HG03159 (cell line): ENCODE data around the gene CDX1.
A peak's percentile ranks its signal among the peaks of the same experiment; 100 is the strongest.

Experiments used
- ATAC-seq: cut with Tn5 transposase; IDR thresholded peaks from one replicate; pipeline ENCODE4 v1.9.1; 2021; ENCODE audit warnings: mild to moderate bottlenecking, moderate library complexity; ENCODE audit not compliant: unreplicated experiment

The CDX1 gene

GRCh38 chr5:150203832-150204589 lies 37.4 kb downstream of the CDX1 start:
- ATAC-seq = no peak

- ATAC-seq = no peak
Measured at GRCh38 chr5:150204590-150204960, 38.0 kb downstream of the CDX1 start.

- ATAC-seq = no peak
Measured at GRCh38 chr5:150206098-150206778, 39.7 kb downstream of the CDX1 start.

DNA sequence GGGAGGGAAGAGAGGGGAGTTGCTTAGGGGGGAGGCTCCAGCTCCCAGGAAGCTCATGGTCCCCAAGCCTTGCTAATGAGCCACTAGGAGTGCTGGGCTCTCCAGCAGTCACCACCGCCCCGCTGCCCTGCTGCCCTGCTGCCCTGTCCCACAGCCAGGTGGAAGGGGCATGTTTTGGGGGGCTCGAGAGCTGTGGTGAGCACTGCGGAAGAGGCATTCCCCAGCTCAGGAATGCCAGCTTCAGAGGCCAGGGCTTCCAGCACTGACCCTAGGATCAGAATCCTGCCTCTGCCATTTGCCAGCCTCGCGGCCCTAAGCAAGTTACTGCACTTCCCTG lies 40.2 kb downstream of the CDX1 start:
- ATAC-seq = no peak

DNA sequence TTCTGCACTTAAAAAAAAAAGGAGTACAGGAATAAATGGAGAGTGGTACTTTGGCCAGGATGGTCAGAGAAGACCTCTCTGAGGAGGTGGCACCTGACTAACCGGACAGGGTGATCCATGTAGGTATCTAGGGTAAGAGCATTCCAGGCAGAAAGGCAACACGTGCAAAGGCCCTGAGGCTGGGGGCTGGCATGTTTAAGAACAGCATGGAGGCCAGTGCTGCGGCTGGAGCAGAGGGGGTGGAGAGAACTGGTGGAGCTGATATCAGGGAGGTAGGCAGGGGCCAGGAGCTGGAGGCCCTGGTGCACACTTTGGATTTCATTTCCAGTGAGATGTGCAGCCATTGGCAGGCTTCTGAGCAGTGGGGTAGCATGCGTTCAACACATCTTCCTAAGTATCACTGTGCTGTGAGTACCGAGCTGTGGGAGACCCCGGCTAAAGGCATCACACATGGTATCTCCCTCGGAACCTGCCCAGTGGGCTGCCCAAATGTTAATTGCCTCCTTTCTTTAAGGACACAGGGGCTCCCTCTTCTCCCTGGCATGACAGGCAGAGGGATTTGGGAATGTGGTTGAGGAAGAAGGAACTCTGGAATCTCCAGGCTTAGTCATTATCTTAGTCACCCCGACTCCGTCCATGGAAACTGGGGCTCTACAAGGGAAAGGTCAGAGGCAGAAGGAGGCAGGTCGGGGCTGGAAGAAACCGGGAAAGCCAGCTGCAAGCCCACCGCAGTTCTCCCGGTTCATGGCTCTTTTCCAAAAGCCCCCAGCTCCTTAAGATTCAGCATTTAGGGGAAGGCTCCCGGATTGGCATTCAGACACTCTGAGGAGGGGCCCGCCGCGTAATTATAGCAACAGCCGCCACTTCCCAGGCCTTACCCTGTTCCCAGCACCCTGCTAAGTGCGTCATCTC lies 41.9 kb downstream of the CDX1 start:
- no peak for ATAC-seq

DNA sequence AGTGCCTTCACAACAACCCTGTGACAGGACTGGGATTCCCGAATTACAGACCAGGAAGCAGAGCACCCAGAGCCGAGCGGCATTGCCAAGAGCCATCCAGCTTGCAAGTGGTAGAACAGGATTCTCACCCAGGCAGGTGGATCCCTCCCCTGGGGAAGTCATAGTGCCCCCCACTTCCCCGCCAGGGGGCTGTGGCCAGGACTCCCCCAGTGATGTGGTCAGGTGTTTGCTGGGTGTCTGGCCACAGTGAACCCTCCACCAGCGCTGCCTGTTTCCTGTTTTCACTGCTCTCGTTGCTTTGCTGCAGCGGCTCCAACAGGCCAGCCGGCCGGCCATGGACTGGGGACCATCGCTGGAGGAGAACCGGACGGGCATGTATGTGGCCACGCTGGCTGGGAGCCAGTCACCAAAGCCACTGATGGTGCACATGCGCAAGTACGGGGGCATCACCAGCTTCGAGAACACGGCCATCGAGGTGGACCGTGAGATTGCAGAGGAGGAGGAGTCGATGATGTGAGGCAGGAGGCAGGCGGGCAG lies 42.6 kb downstream of the CDX1 start:
- ATAC-seq = no peak

- ATAC-seq = no peak
Measured at GRCh38 chr5:150210644-150211043, 44.1 kb downstream of the CDX1 start.

DNA sequence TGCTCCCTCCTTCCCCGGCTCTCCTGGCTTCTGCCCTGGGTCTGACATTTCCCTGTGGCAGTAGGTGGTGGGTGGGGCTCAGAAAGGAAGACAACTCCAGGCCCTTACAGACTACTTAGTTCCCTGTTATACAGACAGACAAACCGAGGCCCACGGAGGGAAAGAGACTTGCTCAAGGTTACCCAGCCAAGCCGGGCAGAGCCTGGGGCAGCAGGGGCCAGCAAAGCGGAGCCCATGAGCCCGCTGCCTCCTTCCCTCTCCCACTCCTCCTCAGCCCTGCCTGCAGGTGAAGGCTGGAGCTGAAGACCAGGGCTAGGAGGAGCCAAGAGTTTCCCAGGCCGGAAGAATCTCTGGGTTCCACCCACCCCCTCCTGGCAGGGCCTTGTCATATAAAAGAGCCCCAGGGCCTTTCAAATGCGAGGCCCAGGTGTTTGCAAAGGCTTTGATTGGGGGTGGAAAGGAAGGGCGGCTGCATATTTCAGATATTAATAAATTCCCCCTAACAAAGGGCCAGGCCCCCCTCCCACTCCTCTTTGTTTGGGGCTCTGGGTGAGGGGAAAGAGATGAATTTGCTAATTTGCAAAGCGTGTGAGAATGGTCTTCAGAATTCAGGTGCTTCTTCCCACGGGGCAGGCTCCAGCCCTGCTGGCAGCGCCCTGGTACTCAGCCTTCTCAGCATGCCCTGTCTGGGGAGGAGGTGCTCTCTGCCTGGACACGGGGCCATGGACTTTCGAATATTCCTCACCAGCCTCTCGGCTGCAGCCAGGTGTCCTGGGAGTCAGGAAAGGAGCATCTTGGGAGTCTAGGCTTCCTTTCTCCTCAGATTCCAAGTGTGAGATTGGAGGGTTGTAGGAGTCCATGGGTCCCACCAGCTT lies 44.8 kb downstream of the CDX1 start:
- no peak for ATAC-seq

GRCh38 chr5:150213530-150213929 lies 47.0 kb downstream of the CDX1 start:
- ATAC-seq = no peak

GRCh38 chr5:150214289-150214688 lies 47.7 kb downstream of the CDX1 start:
- ATAC-seq = no peak

DNA sequence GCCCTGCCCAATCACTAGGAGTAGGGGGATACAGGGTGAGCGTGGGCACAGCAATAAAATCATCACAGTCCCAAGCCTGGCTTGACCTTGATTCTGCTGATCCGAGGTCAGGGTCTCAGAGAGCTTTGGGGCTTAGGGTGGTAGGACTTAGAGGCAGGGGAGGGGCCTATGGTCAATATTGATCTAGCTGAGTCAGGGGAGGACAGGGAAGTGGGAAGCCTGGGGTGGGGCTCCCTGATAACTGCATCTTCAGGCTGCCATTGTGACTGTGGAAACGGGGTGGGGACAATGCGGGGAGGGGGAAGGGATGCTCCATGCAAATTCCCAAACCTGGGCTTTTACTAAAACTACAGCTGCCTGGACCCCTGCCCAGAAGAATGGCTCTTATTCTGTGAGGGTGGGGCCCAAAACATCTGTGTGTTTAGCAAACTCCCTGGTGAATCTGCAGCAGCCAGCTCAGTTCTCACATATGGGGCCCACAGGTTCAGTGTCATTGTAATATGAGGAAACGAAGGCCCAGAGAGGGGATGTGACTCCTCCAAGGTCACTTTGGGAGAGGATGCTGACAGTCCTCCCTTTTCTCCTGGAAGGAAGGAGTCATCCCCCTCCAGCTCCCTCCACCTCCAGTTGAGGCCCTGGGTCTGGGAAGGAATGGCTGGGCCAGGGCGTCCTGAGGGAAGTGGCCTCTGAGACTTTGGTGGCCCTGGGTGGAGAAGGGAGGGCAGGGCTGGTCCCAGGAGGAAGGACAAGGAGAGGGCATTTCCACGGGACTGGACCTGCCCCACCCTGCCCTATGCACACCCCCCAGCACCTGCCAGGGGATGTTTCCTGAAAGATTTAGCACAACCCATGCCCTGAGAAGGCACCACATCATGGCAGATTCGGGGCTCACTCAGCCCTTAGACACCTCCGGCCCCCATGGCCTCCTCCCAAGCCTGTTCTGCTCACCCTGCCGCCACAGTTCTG lies 49.7 kb downstream of the CDX1 start:
- no peak for ATAC-seq

DNA sequence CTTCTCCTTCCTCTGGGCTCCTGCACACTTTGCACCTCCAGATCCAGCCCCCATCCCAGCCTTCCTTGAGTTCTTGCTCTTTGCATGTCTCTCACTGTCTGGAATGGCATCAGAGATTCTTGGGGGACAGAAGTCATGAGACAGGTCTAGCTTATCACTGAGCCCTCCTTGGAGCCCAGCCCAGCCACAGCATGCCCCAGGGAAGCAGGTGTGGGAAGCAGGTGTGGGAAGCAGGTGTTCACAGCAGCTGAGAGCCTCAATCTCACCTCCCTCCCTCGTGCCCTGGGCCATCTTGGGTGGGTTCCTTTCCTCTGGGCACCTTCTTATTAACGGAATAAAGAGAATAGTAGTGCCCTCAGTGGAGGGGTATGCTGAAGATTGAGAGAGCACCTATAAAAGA lies 50.5 kb downstream of the CDX1 start:
- ATAC-seq = no peak

DNA sequence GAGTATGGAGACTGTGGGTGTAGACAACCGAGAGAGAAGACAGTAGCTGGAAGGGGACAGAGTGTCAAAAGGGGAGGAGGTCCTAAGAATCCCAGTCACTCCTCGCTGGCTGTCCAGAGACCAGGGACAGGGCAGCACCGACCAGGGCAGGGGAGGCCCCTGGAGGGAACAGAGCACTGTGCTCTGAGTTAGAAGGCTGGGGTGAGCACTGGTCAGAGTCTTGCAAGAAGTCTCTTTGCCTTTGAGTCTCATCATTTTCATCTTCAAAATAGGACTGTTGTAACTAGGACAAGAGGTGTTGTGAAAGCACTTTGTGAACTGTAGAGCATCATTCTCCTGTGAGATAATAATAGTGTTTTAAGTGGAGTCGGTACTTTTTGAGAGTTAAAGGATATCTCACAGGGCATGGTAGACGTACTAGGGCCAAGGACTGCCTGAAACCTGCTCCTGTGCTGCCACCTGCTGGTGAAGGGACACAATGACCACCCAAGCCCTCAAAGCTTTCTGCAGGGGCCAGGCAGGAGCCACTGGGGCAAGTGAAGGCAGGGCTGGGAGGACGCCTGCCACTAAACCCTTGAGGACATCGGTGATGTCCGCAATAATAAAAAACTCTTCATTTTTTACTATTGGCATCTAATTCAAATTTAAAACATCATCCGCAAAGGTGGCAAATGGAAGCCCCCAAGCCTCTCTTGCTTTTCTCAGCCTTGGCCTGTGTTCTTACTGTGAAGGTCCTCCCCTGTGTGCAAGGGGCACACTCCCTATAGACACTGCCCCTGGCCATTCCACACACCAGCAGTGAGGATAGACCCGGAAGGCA lies 51.5 kb downstream of the CDX1 start:
- ATAC-seq = peak; percentile 86

DNA sequence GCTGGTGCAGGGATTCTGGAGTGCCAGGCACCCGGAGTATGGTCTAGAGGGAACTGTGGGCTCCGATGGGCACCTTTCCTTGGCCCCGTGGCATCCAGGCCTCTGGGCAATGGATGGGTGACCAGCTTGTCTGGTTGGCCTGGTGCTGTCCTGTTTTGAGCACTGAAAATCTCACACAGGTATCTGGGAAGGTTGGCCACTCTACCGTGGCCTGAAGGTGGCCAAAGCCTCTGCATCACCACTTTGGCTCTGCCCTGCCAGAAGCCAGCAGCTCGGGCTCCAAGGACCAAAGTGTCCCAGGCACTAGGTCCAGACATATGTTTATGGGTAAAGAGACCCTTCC lies 52.1 kb downstream of the CDX1 start:
- no peak for ATAC-seq

- ATAC-seq = no peak
Measured at GRCh38 chr5:150219142-150219541, 52.6 kb downstream of the CDX1 start.

GRCh38 chr5:150219861-150220260 lies 53.3 kb downstream of the CDX1 start:
- ATAC-seq = no peak

GRCh38 chr5:150221471-150221870 lies 54.9 kb downstream of the CDX1 start:
- ATAC-seq = no peak

GRCh38 chr5:150222906-150223305 lies 56.3 kb downstream of the CDX1 start:
- no peak for ATAC-seq

DNA sequence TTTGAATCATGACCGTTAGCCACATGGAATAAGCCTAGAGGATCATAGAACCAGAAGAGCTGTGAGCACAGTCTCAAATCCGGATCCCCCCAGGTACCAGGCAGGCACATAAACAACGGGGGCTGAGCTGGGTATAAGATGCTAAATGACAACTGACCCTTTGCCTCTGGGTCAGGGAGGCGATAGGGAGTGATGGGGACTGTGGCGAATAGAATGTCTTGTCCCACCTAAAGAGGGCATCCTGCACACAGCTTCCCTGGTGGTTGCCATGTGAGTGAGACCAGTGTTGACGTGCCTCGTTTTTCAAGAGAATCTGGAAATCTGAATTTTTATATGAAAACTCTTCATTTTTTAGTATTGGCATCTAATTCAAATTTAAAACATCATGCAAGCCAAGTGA lies 56.9 kb downstream of the CDX1 start:
- ATAC-seq = no peak
